Gastrocnemius medialis (tissue), 4 donors: Measurements from ENCODE around the gene INPP5A. TPM values are rescaled to one million over a fixed set of nuclear protein-coding genes. Genes with fewer than 3 reads are reported as not detected.

Experiments used
- ATAC-seq, 2 donors: fragments of 150-250 bp; one replicate each; pipeline ENCODE4 v1.9.1; 2016
- DNase-seq, 2 donors: peaks; one replicate each; pipeline ENCODE4 v3.0.0-alpha.2; 2019
- H3K27ac ChIP-seq, 4 donors: fragments of 200-600 bp; sonication (generic); 1 replicate in 1 of 4; 2 replicates in 3 of 4; pipeline ENCODE4 v1.5.1; 2016 to 2018; ENCODE audit warnings: mild to moderate bottlenecking in 2 of 4, moderate library complexity in 1 of 4
- H3K27me3 ChIP-seq, 3 donors: fragments of 200-600 bp; sonication (generic) in 2 of 3; 1 replicate in 1 of 3; 2 replicates in 2 of 3; pipeline versions ENCODE4 v1.5.1 to v1.6.0; 2016 to 2019; ENCODE audit warnings: mild to moderate bottlenecking in 1 of 3, moderate library complexity in 1 of 3
- H3K36me3 ChIP-seq, 2 donors: fragments of 200-600 bp; sonication (generic) in 1 of 2; one replicate each; pipeline ENCODE4 v1.5.1; 2017 to 2018
- H3K4me1 ChIP-seq, 2 donors: fragments of 200-600 bp; sonication (generic) in 1 of 2; one replicate each; pipeline ENCODE4 v1.5.1; 2016 to 2017; ENCODE audit warnings: mild to moderate bottlenecking in 2 of 2
- H3K4me3 ChIP-seq, 4 donors: fragments of 200-600 bp; sonication (generic) in 3 of 4; 1 replicate in 1 of 4; 2 replicates in 3 of 4; pipeline ENCODE4 v1.5.1; 2016 to 2019; ENCODE audit warnings: mild to moderate bottlenecking in 2 of 4
- H3K9me3 ChIP-seq, 3 donors: fragments of 200-600 bp; sonication (generic) in 2 of 3; 1 replicate in 1 of 3; 2 replicates in 2 of 3; pipeline ENCODE4 v1.5.1; 2016 to 2019
- CTCF ChIP-seq, 5 experiments: fragments of 450-650 bp in 3 of 5; fragments of 200-600 bp in 2 of 5; sonication (generic) in 2 of 5; IDR thresholded peaks in 4 of 5; conservative IDR thresholded peaks in 1 of 5; 1 replicate in 4 of 5; 2 replicates in 1 of 5; pipeline ENCODE4 v1.5.1; 2016 to 2019; ENCODE audit warnings: antibody characterized with exemption in 5 of 5, mild to moderate bottlenecking in 3 of 5, moderate library complexity in 3 of 5
- POLR2A ChIP-seq, 2 donors: fragments of 450-650 bp; IDR thresholded peaks; one replicate each; pipeline ENCODE4 v1.6.1; 2017; ENCODE audit warnings: antibody characterized with exemption in 2 of 2, mild to moderate bottlenecking in 2 of 2, moderate library complexity in 2 of 2
- in situ Hi-C, 4 donors: fragments of 200-750 bp; cut with MboI; loops; one replicate each; pipeline versions ENCODE4 v1.15.0 to v1.8.0; 2017; ENCODE audit warnings: low sequenced_read_pairs in 4 of 4
- intact Hi-C: fragments of 100-400 bp; cut with DNase I; formaldehyde crosslinking; loops from one replicate; pipeline ENCODE4 v1.15.1; 2023; ENCODE audit warnings: low total_unique reads
- total RNA-seq, 4 donors: library from RNA; depleted of rRNA; stranded (reverse); fragments of >200 nt; gene quantifications; one replicate each; pipeline versions ENCODE4 v1.1.0 to v1.2.3, GENCODE V29; 2016

INPP5A gene
- total RNA-seq, 4 donors from 2014 or later, result 74.9 to 107 (median 92.4) TPM

DNA sequence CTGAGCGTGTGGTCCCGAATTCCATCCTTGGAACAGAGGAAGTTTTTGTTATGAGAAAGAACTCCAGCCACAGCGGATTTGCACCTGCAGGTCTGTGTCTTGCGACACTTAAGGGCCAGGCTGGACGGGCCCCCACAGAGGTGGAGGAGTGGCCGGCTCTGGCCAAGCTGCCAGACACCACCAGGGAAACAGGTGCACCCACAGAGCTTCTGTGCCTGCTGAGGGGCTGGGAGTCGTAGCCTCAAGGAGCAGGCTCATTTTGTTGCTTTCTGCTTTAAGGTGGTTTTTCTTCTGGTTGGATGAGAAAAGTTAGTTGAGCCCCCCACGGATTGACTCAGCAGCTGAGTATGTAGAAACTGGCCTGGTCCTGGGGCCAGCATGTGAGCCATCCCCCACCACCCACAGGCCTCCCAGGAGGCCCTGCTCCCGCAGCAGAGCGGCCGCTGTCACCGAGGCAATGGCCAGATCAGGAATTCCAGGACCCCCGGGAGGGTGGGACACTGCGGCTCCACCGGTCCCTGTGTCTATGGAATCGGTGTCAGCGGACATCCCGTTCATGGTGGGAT, 206.4 kb downstream of the INPP5A start:
- H3K27ac ChIP-seq, result no peak overlapping the region
- ATAC-seq (no peak), DNase-seq (no peak)
- H3K4me3 ChIP-seq, result no peak overlapping the region
- no peaks in the 10 kb centered on the region for H3K36me3 ChIP-seq
- H3K4me1 ChIP-seq, result no peaks in the 10 kb centered on the region
- intact Hi-C loops, result no loop called here
- no peaks in the 10 kb centered on the region for H3K9me3 ChIP-seq
- in situ Hi-C loops, result no loop called here
- TF ChIP-seq POLR2A (IDR thresholded peaks at IDR 0.05) (no peak), CTCF (IDR thresholded peaks at IDR 0.05 in 4 of 5, conservative IDR thresholded peaks at IDR 0.05 in 1 of 5) (no peak)
- no peaks in the 10 kb centered on the region for H3K27me3 ChIP-seq

GRCh38 chr10:132744839-132745238, 207.3 kb downstream of the INPP5A start:
- ATAC-seq, result no peak
- intact Hi-C loops (no loop called here), in situ Hi-C loops (no loop called here)
- no peak overlapping the region for H3K27ac ChIP-seq
- peaks cover 0 to 5% of the 10 kb centered on the region in 2 donors for H3K36me3 ChIP-seq
- DNase-seq, result no peak
- no peaks in the 10 kb centered on the region for H3K4me1 ChIP-seq
- no peak for TF ChIP-seq POLR2A (IDR thresholded peaks at IDR 0.05)
- H3K9me3 ChIP-seq, result no peaks in the 10 kb centered on the region
- no peak overlapping the region for H3K4me3 ChIP-seq
- no peaks in the 10 kb centered on the region for H3K27me3 ChIP-seq

GRCh38 chr10:132745511-132745910, 207.9 kb downstream of the INPP5A start:
- H3K4me3 ChIP-seq, result no peak overlapping the region
- H3K27ac ChIP-seq, result no peak overlapping the region
- H3K9me3 ChIP-seq, result no peaks in the 10 kb centered on the region
- no peaks in the 10 kb centered on the region for H3K4me1 ChIP-seq
- no peaks in the 10 kb centered on the region for H3K27me3 ChIP-seq
- in situ Hi-C loops (no loop called here), intact Hi-C loops (no loop called here)
- H3K36me3 ChIP-seq, result peaks cover 0 to 10% of the 10 kb centered on the region in 2 donors
- ATAC-seq (no peak), DNase-seq (no peak)
- no peak for TF ChIP-seq CTCF (IDR thresholded peaks at IDR 0.05 in 4 of 5, conservative IDR thresholded peaks at IDR 0.05 in 1 of 5)
- no peak for TF ChIP-seq POLR2A (IDR thresholded peaks at IDR 0.05)

GRCh38 chr10:132745971-132746370, 208.4 kb downstream of the INPP5A start:
- H3K4me3 ChIP-seq, result no peak overlapping the region
- in situ Hi-C loops, result no loop called here
- H3K4me1 ChIP-seq, result no peaks in the 10 kb centered on the region
- no peak overlapping the region for H3K27ac ChIP-seq
- intact Hi-C loops, result no loop called here
- TF ChIP-seq CTCF (IDR thresholded peaks at IDR 0.05 in 4 of 5, conservative IDR thresholded peaks at IDR 0.05 in 1 of 5), result no peak
- DNase-seq (no peak), ATAC-seq (no peak)
- H3K36me3 ChIP-seq, result peaks cover 0 to 15% of the 10 kb centered on the region in 2 donors
- H3K9me3 ChIP-seq, result no peaks in the 10 kb centered on the region
- no peaks in the 10 kb centered on the region for H3K27me3 ChIP-seq

- no peaks in the 10 kb centered on the region for H3K4me1 ChIP-seq
- peaks cover 0 to 19% of the 10 kb centered on the region in 2 donors for H3K36me3 ChIP-seq
- no peak overlapping the region for H3K4me3 ChIP-seq
- DNase-seq, result no peak
- in situ Hi-C loops (no loop called here), intact Hi-C loops (no loop called here)
- ATAC-seq, result no peak
- no peak overlapping the region for H3K27ac ChIP-seq
- no peaks in the 10 kb centered on the region for H3K27me3 ChIP-seq
- H3K9me3 ChIP-seq, result no peaks in the 10 kb centered on the region
- no peak for TF ChIP-seq CTCF (IDR thresholded peaks at IDR 0.05 in 4 of 5, conservative IDR thresholded peaks at IDR 0.05 in 1 of 5)
Observed at GRCh38 chr10:132746386-132746785, 208.8 kb downstream of the INPP5A start.
